ENCODE data around the gene OGG1.

GRCh38 chr3:9716801-9717555 is 32.8 kb upstream of the OGG1 start:
- TF ChIP-seq CTCF (conservative IDR thresholded peaks at IDR 0.05; ENCODE audit: low read depth, low read length) (no peak), EZH2 (IDR thresholded peaks at IDR 0.05; ENCODE audit: low read length, unreplicated experiment) (no peak), EZH2phosphoT487 (IDR thresholded peaks at IDR 0.05; ENCODE audit: borderline replicate concordance, low read length) (no peak)

Data from PC-3 (cell line).